Measurements from ENCODE around the gene PPP6R2.
A peak's percentile ranks its signal among the peaks of the same experiment; 100 is the strongest.

PPP6R2 gene

GRCh38 chr22:50461536-50461935 lies 118.4 kb downstream of the PPP6R2 start:
- CTCF ChIA-PET = interaction anchor here (1.1 to 1.7 kb wide), 2 partner anchors 11 to 37 kb away, joined by 3 to 6 read pairs; no protein-coding TSS in a partner anchor

GRCh38 chr22:50461979-50462540 lies 118.9 kb downstream of the PPP6R2 start:
- ChIA-PET POLR2A (interaction anchor here (0.6 to 0.7 kb wide), 2 partner anchors 12 to 64 kb away, joined by 3 read pairs; partner anchors contain the start of gene SCO2), CTCF (interaction anchor here (1.1 to 1.7 kb wide), 2 partner anchors 11 to 36 kb away, joined by 3 to 6 read pairs; no protein-coding TSS in a partner anchor)
- no peak overlapping the region for H3K4me3 ChIP-seq (ENCODE audit: low read depth, low read length)
- H3K4me1 ChIP-seq (ENCODE audit: control insufficient read depth, insufficient read depth, low read length) = no peaks in the 10 kb centered on the region
- H3K9me3 ChIP-seq (ENCODE audit: control insufficient read depth, insufficient read depth, low read depth, low read length) = no peaks in the 10 kb centered on the region
- peak; percentile 84 for TF ChIP-seq SCRT2 (tag by site-specific recombination; IDR thresholded peaks at IDR 0.05)
- TF ChIP-seq ZBTB1 (tag by site-specific recombination; IDR thresholded peaks at IDR 0.05) = no peak
- peak; percentile 62 for TF ChIP-seq SCRT1 (tag by site-specific recombination; IDR thresholded peaks at IDR 0.05; ENCODE audit: borderline replicate concordance)
- no peak for TF ChIP-seq ZNF221 (tag by site-specific recombination; IDR thresholded peaks at IDR 0.05; ENCODE audit: borderline replicate concordance)
- no peak for TF ChIP-seq KLF7 (tag by site-specific recombination; IDR thresholded peaks at IDR 0.05; ENCODE audit: borderline replicate concordance)
- peak; percentile 57; the same call in 1 of the 2 replicates for TF ChIP-seq HIC1 (tag by site-specific recombination; IDR thresholded peaks at IDR 0.05)
- H3K27ac ChIP-seq (ENCODE audit: extremely low read depth, low read depth, low read length) = no peak overlapping the region
- H3K36me3 ChIP-seq (ENCODE audit: control insufficient read depth in 2 of 2, insufficient read depth in 1 of 2, low read length in 2 of 2) = peaks cover 8 to 97% of the 10 kb centered on the region in 2 experiments; a peak in 2 of 3 replicates

More at GRCh38 chr22:50461536-50461935, 118.4 kb downstream of the PPP6R2 start:
- Histone ChIP-seq H3K9me3 (ENCODE audit: control insufficient read depth, insufficient read depth, low read depth, low read length) (no peaks in the 10 kb centered on the region), H3K4me1 (ENCODE audit: control insufficient read depth, insufficient read depth, low read length) (no peaks in the 10 kb centered on the region), H3K4me3 (ENCODE audit: low read depth, low read length) (no peak overlapping the region), H3K27ac (ENCODE audit: extremely low read depth, low read depth, low read length) (no peak overlapping the region), H3K36me3 (ENCODE audit: control insufficient read depth in 2 of 2, insufficient read depth in 1 of 2, low read length in 2 of 2) (peaks cover 8 to 97% of the 10 kb centered on the region in 2 experiments; a peak in 2 of 3 replicates)
- TF ChIP-seq ZNF394 (tag by site-specific recombination; IDR thresholded peaks at IDR 0.05; ENCODE audit: borderline replicate concordance) = no peak
- no peak for TF ChIP-seq ZNF362 (tag by site-specific recombination; IDR thresholded peaks at IDR 0.05)
- no peak for TF ChIP-seq ZNF19 (tag by site-specific recombination; IDR thresholded peaks at IDR 0.05; ENCODE audit: low read depth)
- TF ChIP-seq ZNF580 (tag by site-specific recombination; IDR thresholded peaks at IDR 0.05) = no peak
- no peak for TF ChIP-seq ZNF768 (tag by site-specific recombination; IDR thresholded peaks at IDR 0.05)
- TF ChIP-seq ZNF133 (tag by site-specific recombination; IDR thresholded peaks at IDR 0.05) = no peak
- no peak for TF ChIP-seq ZNF366 (tag by site-specific recombination; conservative IDR thresholded peaks at IDR 0.05)
- no peak for TF ChIP-seq ZNF221 (tag by site-specific recombination; IDR thresholded peaks at IDR 0.05; ENCODE audit: borderline replicate concordance)
- no peak for TF ChIP-seq ZNF24 (tag by site-specific recombination; IDR thresholded peaks at IDR 0.05)
- TF ChIP-seq ZSCAN18 (tag by site-specific recombination; IDR thresholded peaks at IDR 0.05) = no peak
- TF ChIP-seq ZNF501 (tag by site-specific recombination; IDR thresholded peaks at IDR 0.05) = no peak
- no peak for TF ChIP-seq HOXC10 (CRISPR knock-in tag; IDR thresholded peaks at IDR 0.05)
- POLR2A ChIA-PET = interaction anchor here (0.6 to 1.1 kb wide), 3 partner anchors 8 to 64 kb away, joined by 3 to 4 read pairs (median 3); partner anchors contain the start of gene SCO2
